ENCODE results near the gene NUP85.

DNA sequence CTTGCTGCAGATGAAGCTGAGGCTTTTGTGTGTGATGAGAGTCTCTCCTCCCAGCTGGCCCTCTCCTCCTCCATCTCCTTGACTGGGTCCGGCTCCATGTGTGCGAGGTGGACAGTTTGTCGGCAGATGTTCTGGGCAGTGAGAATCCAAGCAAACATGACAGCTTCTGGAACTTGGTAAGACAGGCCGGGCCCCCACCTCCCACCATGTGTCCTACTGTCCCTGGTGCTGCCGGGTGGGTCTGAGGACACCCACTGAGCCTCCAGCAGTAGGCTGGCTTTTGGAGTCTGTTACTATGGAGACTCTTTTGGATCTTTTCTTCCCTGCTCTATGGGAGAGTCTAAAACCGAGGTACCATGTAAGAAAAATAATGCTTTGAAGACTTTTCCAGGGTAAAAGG lies 12.7 kb downstream of the NUP85 start:
- TF ChIP-seq, protein P1, sequence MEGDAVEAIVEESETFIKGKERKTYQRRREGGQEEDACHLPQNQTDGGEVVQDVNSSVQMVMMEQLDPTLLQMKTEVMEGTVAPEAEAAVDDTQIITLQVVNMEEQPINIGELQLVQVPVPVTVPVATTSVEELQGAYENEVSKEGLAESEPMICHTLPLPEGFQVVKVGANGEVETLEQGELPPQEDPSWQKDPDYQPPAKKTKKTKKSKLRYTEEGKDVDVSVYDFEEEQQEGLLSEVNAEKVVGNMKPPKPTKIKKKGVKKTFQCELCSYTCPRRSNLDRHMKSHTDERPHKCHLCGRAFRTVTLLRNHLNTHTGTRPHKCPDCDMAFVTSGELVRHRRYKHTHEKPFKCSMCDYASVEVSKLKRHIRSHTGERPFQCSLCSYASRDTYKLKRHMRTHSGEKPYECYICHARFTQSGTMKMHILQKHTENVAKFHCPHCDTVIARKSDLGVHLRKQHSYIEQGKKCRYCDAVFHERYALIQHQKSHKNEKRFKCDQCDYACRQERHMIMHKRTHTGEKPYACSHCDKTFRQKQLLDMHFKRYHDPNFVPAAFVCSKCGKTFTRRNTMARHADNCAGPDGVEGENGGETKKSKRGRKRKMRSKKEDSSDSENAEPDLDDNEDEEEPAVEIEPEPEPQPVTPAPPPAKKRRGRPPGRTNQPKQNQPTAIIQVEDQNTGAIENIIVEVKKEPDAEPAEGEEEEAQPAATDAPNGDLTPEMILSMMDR (conservative IDR thresholded peaks at IDR 0.05; ENCODE audit: low read depth, low read length): no peak
- TF ChIP-seq EZH2 (IDR thresholded peaks at IDR 0.05; ENCODE audit: low read length, unreplicated experiment): no peak
